HG03060 (cell line): ENCODE results near the gene FHAD1.

ENCODE experiments used
- ATAC-seq: cut with Tn5 transposase; IDR thresholded peaks from one replicate; pipeline ENCODE4 v1.9.1; 2021; ENCODE audit warnings: low read depth, moderate number of reproducible peaks; ENCODE audit not compliant: unreplicated experiment

The FHAD1 gene

DNA sequence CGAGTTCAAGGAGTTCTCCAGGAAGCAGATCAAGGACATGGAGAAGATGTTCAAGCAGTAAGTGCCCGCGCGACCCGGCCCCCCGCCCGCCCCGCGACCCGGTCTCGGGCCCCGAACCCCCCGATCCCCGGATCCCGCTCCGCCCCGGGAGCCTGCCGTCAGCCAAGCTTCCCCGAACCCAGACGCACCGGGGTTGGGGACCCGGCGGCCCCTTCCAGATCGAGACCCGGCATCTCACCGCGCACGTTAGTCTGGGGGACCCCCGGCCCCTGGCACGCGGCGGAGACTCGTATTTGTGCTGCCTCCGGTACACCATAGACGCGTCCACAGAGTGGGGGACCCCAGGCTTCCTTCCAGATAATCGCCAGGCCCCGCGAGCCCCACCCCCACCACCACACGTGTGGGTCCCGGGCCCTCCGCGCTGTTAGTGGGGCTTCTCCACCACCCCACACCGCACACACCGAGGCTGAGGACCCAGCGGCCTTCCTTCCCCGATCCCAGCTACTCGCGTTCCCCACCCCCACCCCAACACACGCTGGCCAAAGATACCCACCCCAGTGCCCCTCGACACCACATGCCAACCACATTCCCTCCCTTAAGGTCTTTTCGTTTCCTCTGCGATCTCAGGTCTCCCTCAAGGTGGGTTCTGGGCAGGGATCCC lies 163.3 kb downstream of the FHAD1 start:
- no peak for ATAC-seq

DNA sequence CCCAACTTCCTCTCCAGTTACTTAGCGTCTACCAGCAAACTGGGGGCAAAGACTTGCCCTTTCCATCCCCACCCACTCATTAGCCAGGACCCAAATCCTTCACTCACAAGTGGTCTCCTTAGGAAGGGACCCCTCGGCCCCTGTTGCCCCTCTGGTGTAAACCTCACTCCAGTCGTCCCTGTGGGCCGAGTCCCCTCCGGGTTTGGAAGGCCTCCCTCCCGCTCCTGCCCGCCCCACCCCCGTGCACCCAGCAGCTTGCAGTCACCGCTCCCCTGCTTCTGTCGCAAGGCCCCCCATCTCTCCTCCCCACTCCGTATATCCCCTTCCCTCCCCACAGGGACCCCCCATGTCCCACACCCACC lies 163.8 kb downstream of the FHAD1 start:
- no peak for ATAC-seq

DNA sequence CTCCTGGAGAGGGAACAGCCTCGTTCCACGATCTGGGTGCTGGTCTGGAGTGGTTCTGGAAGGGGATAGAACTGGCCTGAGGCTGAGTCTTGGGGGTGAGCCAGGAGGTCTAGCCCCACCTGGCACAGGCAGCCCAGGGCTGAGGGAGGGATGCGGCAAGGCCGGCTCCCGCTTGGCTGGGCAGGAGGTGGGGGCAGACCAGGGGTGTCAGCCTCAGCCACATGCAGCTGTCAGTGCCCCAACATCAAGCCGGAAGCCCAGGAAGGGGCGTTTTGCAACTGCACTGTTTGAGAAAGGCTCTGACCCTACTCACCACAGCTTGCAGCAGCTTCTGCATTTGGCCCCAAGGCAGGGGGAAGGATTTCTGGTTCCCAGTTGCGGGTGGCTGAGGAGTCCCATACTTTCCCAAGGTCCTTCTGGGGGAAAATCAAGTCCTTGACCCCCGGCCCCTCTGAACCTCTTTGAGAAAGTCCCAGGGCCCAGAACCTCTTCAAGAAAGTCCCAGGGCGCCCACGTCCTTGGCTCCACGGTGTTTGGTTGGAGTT lies 164.6 kb downstream of the FHAD1 start:
- ATAC-seq = peak; percentile 39

DNA sequence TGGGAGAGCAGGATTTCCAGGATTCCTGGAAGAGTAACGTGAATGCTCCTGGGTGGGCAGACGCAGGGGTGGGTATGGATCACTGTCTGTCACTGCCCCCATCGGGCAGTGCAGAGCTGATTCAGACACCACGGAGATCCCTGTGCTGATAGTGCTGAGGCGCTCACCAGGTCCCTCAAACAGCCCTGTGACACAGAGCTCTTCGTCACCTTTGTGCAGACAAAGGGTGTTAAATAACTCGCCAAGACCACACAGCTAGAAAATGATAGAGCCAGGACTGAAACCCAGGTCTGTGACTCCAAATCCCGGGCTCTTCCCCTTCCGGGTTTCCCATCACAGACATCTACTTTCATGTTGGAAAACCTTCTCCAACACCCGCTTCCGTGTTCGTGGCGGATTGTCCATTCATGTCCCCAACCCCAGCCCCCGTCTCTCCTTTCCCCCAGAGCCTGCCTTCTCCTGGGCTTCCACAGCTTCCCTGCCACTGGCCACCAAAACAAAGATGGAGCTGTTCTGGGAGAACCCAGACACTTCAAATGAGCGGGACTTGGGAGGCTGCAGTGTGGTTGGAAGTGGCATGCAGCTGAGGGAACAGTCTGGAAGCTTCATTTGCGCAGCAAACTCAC lies 165.3 kb downstream of the FHAD1 start:
- no peak for ATAC-seq

DNA sequence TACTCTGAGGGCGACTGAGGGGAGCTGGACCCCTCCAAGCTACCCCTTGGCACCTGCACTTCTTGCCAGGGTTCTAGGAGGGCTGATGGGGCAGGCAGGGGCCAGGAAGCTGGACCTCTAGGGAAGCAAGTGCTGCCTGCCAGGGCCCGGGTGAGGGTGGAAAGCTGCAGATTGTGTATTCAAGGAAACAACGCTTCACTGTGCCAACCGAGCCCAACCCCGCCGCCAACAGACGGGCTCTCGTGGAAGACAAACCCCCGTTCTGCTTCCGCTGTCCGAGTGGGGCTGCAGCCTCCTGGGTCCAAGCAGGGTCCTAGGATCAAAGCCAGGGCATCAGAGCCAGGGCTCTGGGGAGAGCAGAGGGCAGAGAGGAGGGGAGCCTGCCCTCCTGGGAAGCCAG lies 165.8 kb downstream of the FHAD1 start:
- no peak for ATAC-seq

DNA sequence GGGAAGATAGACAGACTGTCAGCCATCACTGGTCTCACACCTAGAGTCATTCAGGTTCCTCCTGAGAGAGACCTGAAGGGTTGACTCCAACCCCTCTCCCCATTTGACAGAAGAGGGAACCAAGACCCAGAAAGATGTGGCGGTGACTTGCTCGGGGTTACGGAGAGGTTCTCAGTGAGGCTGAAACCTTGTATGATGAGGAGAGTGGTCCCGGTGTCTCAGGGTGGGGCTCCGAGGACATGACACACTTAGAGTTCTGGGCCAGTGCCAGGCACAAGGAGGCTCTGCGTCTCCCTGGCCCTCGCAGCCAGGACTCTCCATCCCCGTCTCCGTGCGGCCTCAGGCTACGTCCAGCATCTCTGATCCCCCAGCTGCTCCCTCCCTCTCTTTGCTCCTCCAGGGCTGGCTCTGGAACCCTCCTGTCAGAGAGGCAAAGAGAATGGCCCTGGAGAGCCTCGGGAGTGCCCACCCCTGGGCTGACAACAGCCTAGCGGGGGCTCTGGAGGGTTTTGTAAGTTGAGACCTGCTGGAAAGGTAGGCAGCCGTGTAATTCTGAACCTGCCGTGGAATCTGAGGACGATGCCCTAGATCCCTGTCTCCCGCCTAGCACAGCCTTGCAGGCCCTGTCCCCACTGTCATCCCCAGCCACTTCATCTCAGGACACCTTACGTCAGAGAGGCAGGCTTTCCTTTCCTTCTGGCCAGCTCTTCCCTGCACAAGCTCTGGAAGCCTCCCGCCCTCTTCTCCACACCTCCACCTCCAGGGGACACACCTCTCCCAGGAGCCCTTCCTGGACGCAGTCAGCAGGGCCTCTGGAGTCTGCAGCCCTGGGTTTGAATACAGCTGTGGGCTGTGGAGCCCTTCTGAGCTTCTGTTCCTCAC lies 166.8 kb downstream of the FHAD1 start:
- no peak for ATAC-seq

DNA sequence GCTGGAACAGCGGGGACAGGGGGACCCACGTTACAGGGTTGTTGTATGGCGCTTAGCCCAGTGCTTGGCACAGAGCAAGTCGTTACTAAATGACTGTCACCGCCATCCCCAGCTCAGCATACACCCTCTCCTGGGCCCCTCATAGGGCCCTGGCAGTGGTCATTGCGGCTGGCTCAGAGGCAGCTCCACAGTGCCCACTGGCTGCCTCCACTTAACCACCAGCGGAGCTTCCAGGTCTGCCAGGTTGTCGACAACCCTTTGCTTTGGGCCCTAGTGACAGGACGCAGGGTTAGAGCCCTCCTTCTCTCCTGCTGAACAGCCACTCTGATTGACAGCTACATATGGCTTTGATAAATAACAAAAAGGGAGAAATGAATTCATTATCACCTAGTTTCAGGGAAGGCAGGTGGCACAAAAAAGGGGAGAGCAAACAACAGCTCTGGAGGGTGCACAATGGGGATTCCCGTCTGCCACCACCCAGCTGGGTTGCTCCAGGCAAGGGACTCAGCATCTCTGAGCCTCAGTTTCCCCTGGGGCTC lies 167.5 kb downstream of the FHAD1 start:
- no peak for ATAC-seq

DNA sequence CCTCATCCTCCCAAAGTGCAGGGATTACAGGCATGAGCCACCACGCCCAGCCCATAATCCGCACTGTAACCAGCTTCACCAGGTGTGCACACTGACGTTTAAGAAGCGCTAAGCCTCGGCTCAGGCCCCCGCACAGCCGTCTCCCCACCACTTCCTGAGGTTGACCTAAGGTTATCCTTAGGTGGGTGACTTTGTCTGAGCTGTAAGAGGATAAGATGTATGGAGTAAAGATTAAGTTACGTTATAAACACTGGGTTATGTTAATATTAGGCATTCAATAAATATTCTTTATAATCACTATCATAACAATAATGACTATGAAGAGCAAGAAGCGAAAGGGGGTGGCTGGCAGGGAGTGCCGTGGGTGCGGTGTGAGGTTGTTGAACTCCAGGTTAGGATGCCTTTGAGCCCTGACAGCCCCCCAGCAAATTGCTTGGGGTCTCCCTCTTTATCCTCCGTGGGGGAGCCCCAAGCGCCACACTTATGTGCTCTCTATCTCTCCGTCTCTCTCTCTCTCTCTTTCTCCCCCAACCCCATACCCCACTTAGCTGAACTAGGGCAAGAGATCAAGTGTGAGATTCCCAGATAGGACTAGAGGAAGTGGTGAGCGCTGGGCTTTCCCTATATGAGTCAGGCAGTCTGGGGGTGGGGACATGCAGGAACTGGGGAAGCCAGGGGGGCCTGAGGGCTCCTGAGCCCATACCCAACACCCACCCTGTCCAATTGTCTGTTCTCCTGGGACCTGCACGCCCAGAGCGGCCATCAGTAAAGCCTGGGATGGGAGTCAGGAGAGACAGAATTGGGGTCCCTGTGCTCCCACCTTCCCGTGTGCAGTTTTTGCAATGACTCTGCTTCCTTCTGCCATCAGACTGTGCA lies 170.3 kb downstream of the FHAD1 start:
- ATAC-seq = peak; percentile 38

DNA sequence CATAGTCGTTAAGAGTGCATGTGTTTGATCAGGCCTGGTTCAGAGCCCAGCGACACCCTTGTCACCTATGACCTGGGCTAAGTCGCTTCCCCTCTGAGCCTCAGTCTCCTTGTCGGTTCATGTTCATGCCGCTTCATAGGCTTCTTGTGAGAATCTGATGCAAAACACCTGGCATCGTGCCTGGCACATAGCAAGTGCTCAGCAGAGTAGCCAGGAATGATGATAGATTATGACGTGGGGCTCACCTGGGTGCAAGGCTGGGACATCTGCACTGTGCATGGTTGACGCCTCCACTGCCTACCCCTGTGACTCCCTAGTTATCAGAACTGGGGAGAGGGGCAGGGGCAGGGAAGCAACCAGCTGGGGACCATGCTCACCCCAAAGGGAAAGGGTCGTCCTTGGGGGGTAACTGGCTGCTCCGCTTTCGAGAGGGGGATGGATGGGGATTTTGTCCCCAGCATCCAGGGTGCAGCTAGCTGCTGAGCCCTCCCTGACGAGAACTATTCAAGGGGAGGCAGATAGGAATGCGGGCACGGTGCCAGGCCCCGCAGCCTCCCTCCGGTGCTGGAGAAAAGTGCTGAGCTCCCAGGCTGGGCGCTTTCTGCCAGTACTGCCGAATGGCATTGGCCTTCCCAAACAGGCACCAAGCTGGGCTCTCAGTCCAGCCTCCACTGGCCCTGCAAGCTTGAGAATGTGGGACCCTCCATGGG lies 171.9 kb downstream of the FHAD1 start:
- no peak for ATAC-seq

DNA sequence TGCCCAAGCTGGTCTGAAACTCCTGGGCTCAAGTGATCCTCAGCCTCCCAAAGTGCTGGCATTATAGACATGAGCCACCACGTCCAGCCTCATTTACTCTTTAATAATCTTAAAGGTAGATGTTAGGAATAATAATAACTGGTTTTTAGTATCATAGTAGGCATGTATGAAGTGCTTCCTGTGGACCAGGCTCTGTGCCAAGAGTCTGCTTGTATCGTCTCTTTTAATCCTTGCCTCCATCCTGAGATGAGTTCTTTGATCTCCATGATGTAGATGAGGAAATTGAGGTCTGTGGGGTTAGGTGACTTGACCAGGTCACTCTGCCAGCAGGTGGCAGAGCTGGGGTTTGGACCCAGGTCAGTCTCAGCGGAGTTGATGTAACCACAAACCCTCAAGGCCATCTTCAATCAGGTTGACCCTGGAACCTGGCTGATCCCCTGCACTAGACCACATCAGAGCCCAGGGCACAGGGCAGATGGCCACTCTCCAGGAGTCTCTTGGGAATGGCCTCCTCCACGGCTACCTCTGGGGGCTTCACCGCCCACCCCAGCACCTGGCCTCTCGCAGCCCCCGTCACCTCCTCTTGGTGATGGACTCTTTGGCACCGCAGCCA lies 173.9 kb downstream of the FHAD1 start:
- no peak for ATAC-seq

DNA sequence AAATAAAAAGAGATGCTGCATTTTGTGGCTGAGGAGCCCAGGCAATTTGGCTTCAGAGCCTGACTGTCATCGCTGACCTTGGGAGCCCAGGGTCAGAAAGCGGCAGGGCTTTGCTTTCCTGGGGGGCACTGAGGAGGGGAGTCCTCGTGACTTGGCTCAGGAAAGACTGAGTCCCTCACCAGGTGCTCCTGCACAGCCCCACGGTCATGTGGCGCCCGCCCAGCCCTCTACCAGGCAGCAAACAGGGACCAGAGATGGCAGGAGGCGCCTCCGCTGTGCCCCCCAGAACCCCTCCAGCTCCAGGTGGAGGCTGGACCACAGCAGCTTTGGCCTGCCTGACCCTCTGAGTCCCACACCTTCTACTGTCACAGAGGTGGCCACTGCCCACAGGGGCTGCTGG lies 175.8 kb downstream of the FHAD1 start:
- ATAC-seq = no peak

DNA sequence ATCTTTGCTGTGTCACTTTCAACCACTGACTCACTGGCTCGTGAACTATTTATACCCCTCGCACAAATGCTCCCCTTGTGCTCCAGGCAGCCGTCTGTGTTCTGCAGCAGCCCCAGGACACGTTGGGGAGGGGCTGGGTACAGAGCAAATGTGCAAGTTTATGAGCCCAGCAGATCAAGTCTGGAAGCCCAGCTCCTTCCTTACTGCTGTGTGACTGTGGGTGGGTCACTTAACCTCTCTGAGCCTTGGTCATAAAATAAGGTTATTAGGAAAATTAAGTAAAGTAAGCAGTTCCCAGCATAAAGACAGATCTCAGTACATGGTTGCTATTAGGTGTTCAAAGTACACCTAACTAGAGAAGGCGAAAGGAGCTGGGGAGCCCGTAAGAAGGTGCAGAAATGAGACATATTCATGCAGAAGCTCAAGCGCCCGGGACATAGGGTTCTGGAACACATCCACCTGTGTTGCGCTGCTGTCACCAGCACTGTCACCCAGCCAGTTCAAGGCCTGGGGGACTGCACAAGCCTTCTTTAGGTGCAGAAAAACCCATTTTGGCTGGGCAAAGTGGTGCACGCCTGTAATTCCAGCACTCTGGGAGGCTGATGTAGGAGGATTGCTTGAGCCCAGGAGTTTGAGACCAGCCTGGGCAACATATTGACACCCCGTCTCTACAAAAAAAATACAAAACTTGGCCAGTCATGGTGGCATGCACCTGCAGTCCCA lies 176.5 kb downstream of the FHAD1 start:
- no peak for ATAC-seq

DNA sequence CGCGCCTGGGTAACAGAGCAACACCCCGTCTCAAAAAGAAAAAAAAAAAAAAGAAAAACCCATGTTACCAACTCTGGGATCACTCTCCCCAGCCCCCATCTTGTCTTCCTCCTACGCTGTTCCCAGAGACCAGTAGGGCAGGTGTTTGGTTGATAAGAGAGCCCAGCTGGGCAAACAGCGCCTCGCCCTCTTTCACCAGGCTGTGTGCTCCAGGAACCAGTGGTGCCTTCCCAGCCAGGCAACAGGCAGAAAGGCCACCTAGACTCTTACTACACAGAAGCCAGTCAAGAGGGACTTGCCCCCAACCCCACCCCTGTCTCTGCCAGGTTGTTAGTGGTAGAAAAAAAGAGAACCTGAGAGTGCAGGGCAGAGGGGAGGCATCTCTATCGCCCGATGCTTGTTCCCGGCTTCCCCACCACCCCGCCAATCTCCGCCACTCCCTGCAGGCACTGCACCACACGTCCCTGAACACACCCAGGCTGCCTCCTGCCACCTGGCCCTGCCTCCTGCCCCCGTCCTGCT lies 177.2 kb downstream of the FHAD1 start:
- ATAC-seq = no peak

DNA sequence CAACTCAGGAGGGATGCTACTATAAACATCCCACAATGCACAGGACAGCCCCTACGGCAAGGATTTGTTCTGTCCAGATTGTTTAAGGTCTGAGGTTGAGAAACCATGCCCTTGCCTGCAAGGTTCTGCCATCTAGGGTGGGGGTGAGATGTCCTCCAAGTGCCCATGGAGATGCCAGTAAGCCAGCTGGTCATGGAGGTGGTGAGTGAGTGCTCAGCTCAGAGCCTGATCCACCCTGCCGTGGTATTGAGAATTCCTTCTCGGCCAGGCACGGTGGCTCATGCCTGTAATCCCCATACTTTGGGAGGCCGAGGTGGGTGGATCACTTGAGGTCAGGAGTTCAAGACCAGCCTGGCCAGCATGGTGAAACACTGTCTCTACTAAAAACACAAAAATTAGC lies 178.0 kb downstream of the FHAD1 start:
- ATAC-seq = no peak

DNA sequence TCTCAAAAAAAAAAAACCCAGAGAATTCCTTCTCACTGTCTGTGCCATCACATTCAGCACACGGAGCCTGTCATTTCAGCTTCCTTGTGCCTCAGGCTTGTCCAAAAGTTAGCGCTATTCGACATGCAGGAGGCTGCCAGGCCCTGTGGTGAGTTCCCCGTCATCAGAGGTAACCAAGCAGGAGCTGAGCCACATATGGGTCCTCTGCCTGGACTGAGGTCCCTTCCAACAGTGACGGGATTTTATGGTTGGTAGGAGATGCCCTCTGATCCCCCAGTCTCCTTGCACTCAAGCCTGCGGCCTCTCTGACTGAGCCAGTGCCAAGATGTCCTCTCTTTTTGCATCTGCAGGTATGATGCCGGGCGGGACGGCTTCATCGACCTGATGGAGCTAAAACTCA lies 178.5 kb downstream of the FHAD1 start:
- ATAC-seq = no peak

DNA sequence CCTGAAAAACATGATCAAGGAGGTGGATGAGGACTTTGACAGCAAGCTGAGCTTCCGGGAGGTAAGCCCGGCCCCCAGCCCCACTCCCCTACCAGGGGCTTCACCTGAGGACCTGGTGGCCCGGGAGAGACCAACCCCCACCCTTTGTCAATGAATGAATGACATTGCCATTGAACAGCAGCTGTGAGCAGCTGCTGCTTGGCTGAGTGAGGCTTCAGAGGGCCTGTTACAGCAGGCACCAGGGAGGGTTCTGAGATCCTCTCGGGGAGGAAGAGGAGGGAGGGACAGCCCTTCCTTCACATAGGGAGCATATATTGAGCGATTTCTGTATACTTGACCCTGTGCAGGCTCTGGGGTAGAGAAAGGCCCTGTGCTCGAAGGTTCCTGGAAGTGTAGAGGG lies 178.9 kb downstream of the FHAD1 start:
- ATAC-seq = no peak

DNA sequence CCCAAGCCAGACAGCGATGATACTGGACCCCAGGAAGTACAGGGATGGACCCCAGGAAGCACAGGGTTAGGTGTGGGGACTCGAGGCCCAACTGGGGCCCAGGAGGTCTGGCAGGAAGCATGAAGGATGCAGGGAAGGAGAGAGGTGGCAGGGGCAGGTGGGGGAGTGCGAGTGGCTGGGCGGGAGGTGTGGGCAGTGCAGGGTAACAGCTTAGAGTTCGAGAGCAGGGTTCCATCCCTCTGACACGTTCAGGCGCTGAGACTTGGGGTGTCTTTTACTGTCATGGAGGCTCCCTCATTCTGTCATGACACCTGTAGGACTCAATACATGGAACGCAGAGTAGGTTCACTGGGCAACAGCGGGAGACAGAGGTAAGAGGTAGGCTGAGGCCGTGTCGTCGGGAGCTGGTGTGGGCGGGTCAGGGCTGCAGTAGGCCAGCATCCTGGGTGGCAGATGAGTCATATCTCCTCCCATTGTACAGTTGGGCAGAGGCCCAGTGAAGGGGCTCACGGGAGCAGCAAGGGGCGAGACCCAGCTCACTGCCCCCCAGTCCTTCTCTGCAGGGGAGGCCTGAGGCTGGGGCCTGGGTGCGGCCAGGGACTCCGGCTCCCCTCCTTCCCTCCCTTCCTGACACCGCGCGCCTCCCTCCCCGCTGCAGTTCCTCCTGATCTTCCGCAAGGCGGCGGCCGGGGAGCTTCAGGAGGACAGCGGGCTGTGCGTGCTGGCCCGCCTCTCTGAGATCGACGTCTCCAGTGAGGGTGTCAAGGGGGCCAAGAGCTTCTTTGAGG lies 179.7 kb downstream of the FHAD1 start:
- ATAC-seq = no peak

DNA sequence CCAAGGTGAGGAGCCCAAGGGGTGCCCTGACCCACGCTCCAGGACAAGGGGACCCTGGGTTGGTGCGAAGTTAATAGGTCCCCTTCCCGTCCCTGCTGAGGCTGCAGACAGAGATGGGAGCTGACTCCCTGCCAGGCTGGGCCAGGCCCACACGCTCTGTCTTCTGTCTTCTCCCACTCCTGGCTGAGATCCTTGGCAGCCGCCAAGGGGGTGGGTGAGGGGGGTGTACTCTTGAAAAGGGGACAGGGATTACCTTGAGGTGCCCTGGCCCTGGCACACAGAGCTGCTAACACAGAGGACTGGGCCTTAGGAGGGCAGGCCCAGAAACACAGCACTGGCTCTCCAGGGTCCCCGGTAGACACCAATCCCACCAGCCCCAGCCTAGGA lies 180.2 kb downstream of the FHAD1 start:
- ATAC-seq = no peak
